Measurements from ENCODE around the gene SLC25A39. TPM values are rescaled to one million over a fixed set of nuclear protein-coding genes. Genes with fewer than 3 reads are reported as not detected.

Gene SLC25A39
- total RNA-seq, 6 experiments from 2014 or later, result 56.3 to 111 (median 64.6) TPM

- ATAC-seq (no peak), DNase-seq (no peak)
- Histone ChIP-seq H3K27me3 (peaks cover 0 to 7% of the 10 kb centered on the region in 2 donors), H3K36me3 (no peaks in the 10 kb centered on the region), H3K9me3 (no peaks in the 10 kb centered on the region), H3K4me1 (peaks cover 0 to 12% (median 5%) of the 10 kb centered on the region in 4 donors), H3K4me3 (no peak overlapping the region), H3K27ac (no peak overlapping the region)
- TF ChIP-seq CTCF (IDR thresholded peaks at IDR 0.05) (no peak), POLR2A (IDR thresholded peaks at IDR 0.05) (no peak)
- intact Hi-C loops (cut with DNase I), result no loop called here
These were observed 20.0 kb downstream of the SLC25A39 start for GRCh38 chr17:44304651-44305050.

- Histone ChIP-seq H3K36me3 (no peaks in the 10 kb centered on the region), H3K27me3 (no peaks in the 10 kb centered on the region), H3K9me3 (no peaks in the 10 kb centered on the region), H3K27ac (no peak overlapping the region), H3K4me3 (no peak overlapping the region), H3K4me1 (no peaks in the 10 kb centered on the region)
- WGBS (ENCODE audit: insufficient coverage, low coverage, low lambda C conversion rate, missing lambda C conversion rate), result 50% methylated on average over 1 of the region's 3 CpGs
- intact Hi-C loops (cut with DNase I), result no loop called here
- DNase-seq (no peak), ATAC-seq (no peak)
- TF ChIP-seq CTCF (IDR thresholded peaks at IDR 0.05), result no peak
- TF ChIP-seq POLR2A (IDR thresholded peaks at IDR 0.05), result no peak
These were observed 26.6 kb downstream of the SLC25A39 start for GRCh38 chr17:44297975-44298374.

- no peak for DNase-seq
- TF ChIP-seq POLR2A (IDR thresholded peaks at IDR 0.05), result no peak
- TF ChIP-seq CTCF (IDR thresholded peaks at IDR 0.05), result no peak
- H3K4me1 ChIP-seq, result no peaks in the 10 kb centered on the region
- no peaks in the 10 kb centered on the region for H3K36me3 ChIP-seq
- no peak overlapping the region for H3K27ac ChIP-seq
- intact Hi-C loops (cut with DNase I), result no loop called here
- no peak for ATAC-seq
- WGBS (ENCODE audit: insufficient coverage, low coverage, low lambda C conversion rate, missing lambda C conversion rate), result 67% methylated on average over 5 of the region's 9 CpGs
- H3K4me3 ChIP-seq, result no peak overlapping the region
- no peaks in the 10 kb centered on the region for H3K27me3 ChIP-seq
- no peaks in the 10 kb centered on the region for H3K9me3 ChIP-seq
These were observed 31.0 kb downstream of the SLC25A39 start for GRCh38 chr17:44293509-44294226.

GRCh38 chr17:44287651-44288050 is 37.0 kb downstream of the SLC25A39 start:
- H3K36me3 ChIP-seq, result no peaks in the 10 kb centered on the region
- intact Hi-C loops (cut with DNase I), result no loop called here
- H3K4me1 ChIP-seq, result no peaks in the 10 kb centered on the region
- DNase-seq (no peak), ATAC-seq (no peak)
- H3K4me3 ChIP-seq, result no peak overlapping the region
- H3K9me3 ChIP-seq, result no peaks in the 10 kb centered on the region
- no peak overlapping the region for H3K27ac ChIP-seq
- H3K27me3 ChIP-seq, result no peaks in the 10 kb centered on the region
- TF ChIP-seq POLR2A (IDR thresholded peaks at IDR 0.05), result no peak
- TF ChIP-seq CTCF (IDR thresholded peaks at IDR 0.05), result no peak
- WGBS (ENCODE audit: insufficient coverage, low coverage, low lambda C conversion rate, missing lambda C conversion rate), result 64% methylated on average over 5 of the region's 8 CpGs
